ENCODE data around the gene PTPRM. TPM values are rescaled to one million over a fixed set of nuclear protein-coding genes. Genes with fewer than 3 reads are reported as not detected.

The PTPRM gene
- total RNA-seq, 1 experiment from 2014 or later, result 14.5 TPM

DNA sequence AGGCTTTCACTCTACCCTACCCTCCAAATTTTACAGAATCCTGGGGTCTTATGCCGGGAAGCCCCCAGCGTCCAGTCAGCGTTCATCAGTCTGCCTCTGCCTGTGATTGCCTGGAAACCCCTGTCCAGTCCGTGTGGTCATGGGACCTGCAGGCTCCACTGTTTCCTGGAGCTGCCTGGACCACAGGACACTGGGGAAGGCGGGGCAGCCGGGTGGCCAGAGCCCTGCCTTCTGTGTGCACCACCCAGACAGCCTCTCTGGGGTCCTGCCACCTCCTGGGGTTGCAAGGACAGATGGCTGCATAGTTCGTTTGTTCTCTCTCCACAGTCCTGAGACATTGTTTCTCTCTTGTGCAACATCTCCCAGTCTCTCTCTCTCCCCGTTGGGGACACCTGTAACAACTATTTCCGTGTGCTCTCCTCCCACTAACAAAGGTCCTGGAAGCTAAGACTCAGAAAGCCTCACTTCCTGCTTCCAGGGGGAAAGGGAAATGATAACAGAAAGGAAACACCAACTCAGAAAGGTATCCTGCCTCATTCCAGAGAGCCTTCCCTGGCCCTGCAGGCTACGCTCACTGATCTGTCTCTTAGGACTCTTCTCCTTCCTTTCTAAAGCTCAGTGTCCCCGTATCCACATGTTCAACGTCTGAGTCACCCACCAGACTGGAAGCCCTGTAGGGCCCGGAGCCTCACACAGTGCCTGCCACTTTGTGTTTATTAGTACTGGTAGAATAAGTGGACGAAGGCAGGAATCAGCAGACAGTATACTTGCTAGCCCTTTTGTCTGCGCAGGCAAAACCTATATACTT, 849.3 kb downstream of the PTPRM start:
- no peak overlapping the region for H3K9ac ChIP-seq (ENCODE audit: low read length)
- peak; percentile 84 for ATAC-seq
- TF ChIP-seq, protein P1, sequence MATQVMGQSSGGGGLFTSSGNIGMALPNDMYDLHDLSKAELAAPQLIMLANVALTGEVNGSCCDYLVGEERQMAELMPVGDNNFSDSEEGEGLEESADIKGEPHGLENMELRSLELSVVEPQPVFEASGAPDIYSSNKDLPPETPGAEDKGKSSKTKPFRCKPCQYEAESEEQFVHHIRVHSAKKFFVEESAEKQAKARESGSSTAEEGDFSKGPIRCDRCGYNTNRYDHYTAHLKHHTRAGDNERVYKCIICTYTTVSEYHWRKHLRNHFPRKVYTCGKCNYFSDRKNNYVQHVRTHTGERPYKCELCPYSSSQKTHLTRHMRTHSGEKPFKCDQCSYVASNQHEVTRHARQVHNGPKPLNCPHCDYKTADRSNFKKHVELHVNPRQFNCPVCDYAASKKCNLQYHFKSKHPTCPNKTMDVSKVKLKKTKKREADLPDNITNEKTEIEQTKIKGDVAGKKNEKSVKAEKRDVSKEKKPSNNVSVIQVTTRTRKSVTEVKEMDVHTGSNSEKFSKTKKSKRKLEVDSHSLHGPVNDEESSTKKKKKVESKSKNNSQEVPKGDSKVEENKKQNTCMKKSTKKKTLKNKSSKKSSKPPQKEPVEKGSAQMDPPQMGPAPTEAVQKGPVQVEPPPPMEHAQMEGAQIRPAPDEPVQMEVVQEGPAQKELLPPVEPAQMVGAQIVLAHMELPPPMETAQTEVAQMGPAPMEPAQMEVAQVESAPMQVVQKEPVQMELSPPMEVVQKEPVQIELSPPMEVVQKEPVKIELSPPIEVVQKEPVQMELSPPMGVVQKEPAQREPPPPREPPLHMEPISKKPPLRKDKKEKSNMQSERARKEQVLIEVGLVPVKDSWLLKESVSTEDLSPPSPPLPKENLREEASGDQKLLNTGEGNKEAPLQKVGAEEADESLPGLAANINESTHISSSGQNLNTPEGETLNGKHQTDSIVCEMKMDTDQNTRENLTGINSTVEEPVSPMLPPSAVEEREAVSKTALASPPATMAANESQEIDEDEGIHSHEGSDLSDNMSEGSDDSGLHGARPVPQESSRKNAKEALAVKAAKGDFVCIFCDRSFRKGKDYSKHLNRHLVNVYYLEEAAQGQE (IDR thresholded peaks at IDR 0.05; ENCODE audit: low read depth), result no peak
- no peak for TF ChIP-seq YY1 (IDR thresholded peaks at IDR 0.05; ENCODE audit: extremely low read depth, insufficient replicate concordance, low read depth, low read length)
- TF ChIP-seq, protein P2, sequence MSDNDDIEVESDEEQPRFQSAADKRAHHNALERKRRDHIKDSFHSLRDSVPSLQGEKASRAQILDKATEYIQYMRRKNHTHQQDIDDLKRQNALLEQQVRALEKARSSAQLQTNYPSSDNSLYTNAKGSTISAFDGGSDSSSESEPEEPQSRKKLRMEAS (IDR thresholded peaks at IDR 0.05), result no peak
- TF ChIP-seq ELF1 (IDR thresholded peaks at IDR 0.05; ENCODE audit: borderline replicate concordance, low read depth), result peak; percentile 32; the same call in 1 of the 2 replicates
- no peak for TF ChIP-seq POLR2A (IDR thresholded peaks at IDR 0.05; ENCODE audit: borderline replicate concordance, extremely low read depth, insufficient read depth, insufficient read length)
- no peak for TF ChIP-seq EGR1 (IDR thresholded peaks at IDR 0.05; ENCODE audit: low read depth)
- TF ChIP-seq, protein P3, sequence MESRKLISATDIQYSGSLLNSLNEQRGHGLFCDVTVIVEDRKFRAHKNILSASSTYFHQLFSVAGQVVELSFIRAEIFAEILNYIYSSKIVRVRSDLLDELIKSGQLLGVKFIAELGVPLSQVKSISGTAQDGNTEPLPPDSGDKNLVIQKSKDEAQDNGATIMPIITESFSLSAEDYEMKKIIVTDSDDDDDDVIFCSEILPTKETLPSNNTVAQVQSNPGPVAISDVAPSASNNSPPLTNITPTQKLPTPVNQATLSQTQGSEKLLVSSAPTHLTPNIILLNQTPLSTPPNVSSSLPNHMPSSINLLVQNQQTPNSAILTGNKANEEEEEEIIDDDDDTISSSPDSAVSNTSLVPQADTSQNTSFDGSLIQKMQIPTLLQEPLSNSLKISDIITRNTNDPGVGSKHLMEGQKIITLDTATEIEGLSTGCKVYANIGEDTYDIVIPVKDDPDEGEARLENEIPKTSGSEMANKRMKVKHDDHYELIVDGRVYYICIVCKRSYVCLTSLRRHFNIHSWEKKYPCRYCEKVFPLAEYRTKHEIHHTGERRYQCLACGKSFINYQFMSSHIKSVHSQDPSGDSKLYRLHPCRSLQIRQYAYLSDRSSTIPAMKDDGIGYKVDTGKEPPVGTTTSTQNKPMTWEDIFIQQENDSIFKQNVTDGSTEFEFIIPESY (IDR thresholded peaks at IDR 0.05; ENCODE audit: extremely low read depth, insufficient replicate concordance, low read length), result no peak
- peak; percentile 10; the same call in 1 of the 2 replicates for TF ChIP-seq FOSL1 (IDR thresholded peaks at IDR 0.05; ENCODE audit: low read depth)
- TF ChIP-seq JUND (IDR thresholded peaks at IDR 0.05), result peak; percentile 17; the same call in 1 of the 2 replicates
- no peaks in the 10 kb centered on the region for H3K27me3 ChIP-seq (ENCODE audit: insufficient read depth, low read length)
- H2AFZ ChIP-seq (ENCODE audit: low read depth, low read length, poor library complexity, severe bottlenecking), result peak overlapping the region; percentile 5
- no peaks in the 10 kb centered on the region for H3K36me3 ChIP-seq (ENCODE audit: control insufficient read depth in 1 of 2, insufficient read depth in 2 of 2, low read length in 2 of 2)
- H3K4me3 ChIP-seq (replicated peaks in 1 of 2; ENCODE audit: low read depth in 1 of 2, low read length in 2 of 2), result peak overlapping the region in 1 of 2 experiments; percentile 43; a peak in 2 of 4 replicates
- ChIA-PET CTCF (no interaction called here), RAD21 (ENCODE audit: low non-redundant PET in 1 of 2, low total read pairs in 2 of 2, uncharacterized antibody in 2 of 2, unreplicated experiment in 2 of 2) (no interaction called here), POLR2A (no interaction called here)
- no peaks in the 10 kb centered on the region for H4K20me1 ChIP-seq (ENCODE audit: insufficient read depth)
- H3K9me3 ChIP-seq (ENCODE audit: control insufficient read depth in 1 of 2, insufficient read depth in 1 of 2, low read depth in 1 of 2, low read length in 2 of 2), result peaks cover 5 to 7% of the 10 kb centered on the region in 2 experiments; a peak in 2 of 4 replicates
- H3K27ac ChIP-seq (ENCODE audit: low read depth, low read length), result no peak overlapping the region
- intact Hi-C loops (cut with micrococcal nuclease), result no loop called here
- no peaks in the 10 kb centered on the region for H3K9me2 ChIP-seq (ENCODE audit: insufficient read depth)
- no peaks in the 10 kb centered on the region for H3K79me2 ChIP-seq (ENCODE audit: insufficient read depth, low read length)
- peaks cover 0 to 12% of the 10 kb centered on the region in 2 experiments; a peak in 3 of 4 replicates for H3K4me1 ChIP-seq (ENCODE audit: control insufficient read depth in 1 of 2, insufficient read depth in 2 of 2, low read length in 2 of 2)
- DNase-seq (ENCODE audit: low read depth, low spot score), result no peak
- H3K4me2 ChIP-seq (ENCODE audit: low read length), result peak overlapping the region; percentile 64
- BruUV-seq (replicated peaks), result no TSS peak

All from HCT116 (cell line).